Stimulated activated naive CD4-positive, alpha-beta T cell (primary cell): ENCODE measurements around the gene CEP55.

Experiments
- DNase-seq, 6 experiments: peaks; one replicate each; lab custom pipeline; 2025; lab: John Stamatoyannopoulos, UW

CEP55 gene

GRCh38 chr10:93469454-93469853 lies 27.0 kb upstream of the CEP55 start:
- no peak for DNase-seq

- DNase-seq = no peak
Observed at GRCh38 chr10:93471110-93471651, 25.2 kb upstream of the CEP55 start.

- DNase-seq = no peak
Observed at GRCh38 chr10:93473161-93473560, 23.3 kb upstream of the CEP55 start.

GRCh38 chr10:93473804-93474472 lies 22.5 kb upstream of the CEP55 start:
- no peak for DNase-seq

DNA sequence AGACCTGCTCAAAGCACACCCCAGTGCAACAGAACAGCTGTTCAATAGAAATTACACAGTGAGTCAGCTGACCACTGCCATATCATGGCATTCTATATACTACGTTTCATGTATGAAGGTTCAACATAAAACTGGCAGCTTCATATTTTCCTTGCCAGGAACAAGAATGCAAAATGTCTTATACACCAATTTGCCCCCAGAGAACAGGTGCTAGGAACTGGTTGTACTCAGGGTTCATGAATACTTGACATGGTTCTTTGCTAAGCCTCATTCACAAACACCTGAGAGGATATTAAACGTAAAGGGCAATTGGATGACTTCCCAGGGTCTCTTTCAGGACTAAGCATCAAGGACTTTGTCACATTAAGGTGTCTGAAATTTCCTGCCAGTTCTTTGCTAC lies 21.2 kb upstream of the CEP55 start:
- DNase-seq = no peak

GRCh38 chr10:93475871-93476270 lies 20.5 kb upstream of the CEP55 start:
- no peak for DNase-seq

DNA sequence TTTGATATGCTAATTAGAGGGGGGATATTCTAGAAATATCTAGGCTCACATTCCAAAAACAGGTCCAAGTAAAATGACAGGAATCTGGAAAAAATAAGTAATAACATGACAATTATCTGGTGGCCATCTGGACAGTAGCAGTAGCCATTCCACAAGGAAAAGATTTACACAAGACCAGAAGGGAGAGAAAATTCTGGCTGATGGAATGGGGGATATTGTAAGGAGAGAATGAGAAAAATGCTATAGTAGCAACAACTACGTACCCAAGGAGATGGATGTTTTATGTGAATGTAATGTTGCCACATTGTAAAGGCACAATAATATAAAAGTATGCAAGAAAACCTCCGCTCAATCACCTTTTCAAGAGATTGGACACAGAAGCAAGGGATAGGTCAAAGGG lies 19.7 kb upstream of the CEP55 start:
- DNase-seq = no peak

GRCh38 chr10:93478873-93479272 lies 17.5 kb upstream of the CEP55 start:
- no peak for DNase-seq

DNA sequence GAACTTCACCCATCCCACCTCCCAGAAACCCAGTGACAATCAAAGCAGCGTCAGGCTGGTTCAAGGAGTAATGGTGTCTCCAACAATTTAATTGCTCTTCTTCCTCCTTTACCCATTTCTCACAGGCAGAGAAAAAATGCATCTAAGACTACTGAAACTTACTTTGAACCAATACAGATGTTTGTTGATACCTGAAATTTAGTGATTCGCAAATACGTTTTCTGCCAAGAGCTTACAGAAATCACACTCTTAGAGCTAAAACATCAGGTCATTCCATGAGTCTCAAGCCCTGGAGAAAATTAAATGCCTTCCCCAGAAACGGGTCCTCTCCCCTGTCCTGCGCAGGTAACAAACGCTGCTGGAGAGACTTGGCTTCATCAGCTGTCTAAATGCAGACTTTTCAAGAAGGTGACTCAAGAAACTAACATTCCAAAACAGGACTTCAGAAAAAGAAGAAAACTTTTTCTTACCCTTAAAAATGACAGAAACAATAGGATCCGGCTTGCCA lies 14.7 kb upstream of the CEP55 start:
- DNase-seq = no peak

- DNase-seq = peak in 5 of 6 experiments; percentile 9 to 72 (median 45)
Observed at GRCh38 chr10:93482145-93482834, 14.1 kb upstream of the CEP55 start, which contains the start of gene MYOF. MYOF (minus strand) TSS chr10:93482334; CDS start chr10:93482194, 140 bp downstream.

- no peak for DNase-seq
Observed at GRCh38 chr10:93485690-93486089, 10.7 kb upstream of the CEP55 start.

DNA sequence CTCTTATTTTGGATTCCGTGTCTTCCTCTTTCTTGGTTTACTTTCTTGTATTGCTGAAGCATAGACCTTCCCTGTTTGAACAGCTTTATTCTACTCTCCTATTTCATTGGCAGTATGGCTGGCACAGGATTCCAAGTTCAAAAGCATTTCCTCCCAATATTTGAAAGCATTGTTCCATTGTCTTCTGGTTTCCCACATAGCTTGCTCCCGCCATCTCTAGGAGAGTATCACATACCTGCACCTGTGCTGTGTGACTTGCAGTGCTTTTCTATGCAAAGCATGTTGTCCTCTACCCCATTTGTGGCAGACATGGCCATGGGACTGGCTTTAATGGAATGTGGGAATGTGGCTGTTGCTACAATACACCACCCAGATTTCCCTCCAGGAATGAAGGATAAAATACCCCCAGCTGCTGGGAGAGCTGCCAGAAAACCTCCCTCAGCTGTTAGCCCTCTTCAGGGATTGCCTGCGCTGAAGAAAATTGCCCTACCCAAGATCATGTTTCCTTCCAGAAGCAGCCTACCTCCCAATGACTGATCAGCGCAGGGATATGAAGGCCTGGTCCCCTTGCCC lies 7.4 kb upstream of the CEP55 start:
- no peak for DNase-seq

- DNase-seq = no peak
Observed at GRCh38 chr10:93491602-93492121, 4.8 kb upstream of the CEP55 start.

GRCh38 chr10:93493162-93493561 lies 3.2 kb upstream of the CEP55 start:
- DNase-seq = no peak

DNA sequence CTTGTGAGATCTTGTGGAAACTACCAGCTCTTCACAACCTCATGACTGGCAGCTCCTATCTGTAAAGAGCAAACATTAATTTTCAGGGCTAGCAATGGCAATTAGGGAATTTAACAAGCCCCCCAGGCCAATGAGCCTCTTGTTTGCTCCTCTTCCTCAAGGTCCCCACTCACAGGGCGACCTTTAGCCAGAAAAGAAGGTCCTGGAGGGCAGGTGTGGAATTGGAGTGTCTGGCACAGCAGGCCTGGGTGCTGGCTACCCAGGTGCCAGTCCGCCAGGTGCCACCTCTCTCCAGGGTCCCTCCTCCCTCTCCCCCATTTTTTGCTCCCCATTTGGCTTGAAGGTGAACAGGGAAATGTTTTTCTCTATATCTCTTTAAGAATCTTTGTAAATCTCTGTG lies 1.9 kb upstream of the CEP55 start:
- DNase-seq = no peak

DNA sequence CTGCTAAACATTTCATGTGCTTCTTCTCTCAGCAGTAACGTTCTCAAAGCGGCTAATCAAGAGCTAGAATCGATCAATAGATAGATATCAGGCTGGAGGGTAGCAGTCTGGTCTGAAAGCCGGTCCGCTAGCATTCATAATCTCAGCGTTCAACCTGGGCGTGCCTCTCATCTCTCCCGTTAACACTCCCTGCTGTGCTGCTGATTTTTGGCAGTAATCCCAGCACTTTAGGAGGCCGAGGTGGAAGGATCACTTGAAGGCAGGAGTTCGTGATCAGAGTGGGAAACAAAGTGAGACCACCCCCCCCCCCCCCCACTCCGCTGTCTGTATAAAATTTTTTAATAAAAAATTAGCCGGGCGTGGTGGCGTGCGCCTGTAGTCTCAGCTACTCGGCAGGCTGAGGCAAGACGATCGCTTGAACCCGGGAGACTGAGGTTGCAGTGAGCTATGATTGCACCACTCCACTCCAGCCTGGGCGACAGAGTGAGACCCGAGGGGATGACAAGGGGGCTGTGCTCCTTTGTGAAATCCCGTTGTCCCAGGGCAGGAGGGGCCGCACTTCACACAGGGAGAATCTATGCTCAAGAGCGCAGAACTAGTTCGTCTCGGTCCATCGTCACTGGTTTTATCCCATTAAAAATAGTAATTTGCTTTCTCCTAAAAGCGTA lies 624 bp upstream of the CEP55 start:
- peak in 1 of 6 experiments; percentile 24 for DNase-seq

DNA sequence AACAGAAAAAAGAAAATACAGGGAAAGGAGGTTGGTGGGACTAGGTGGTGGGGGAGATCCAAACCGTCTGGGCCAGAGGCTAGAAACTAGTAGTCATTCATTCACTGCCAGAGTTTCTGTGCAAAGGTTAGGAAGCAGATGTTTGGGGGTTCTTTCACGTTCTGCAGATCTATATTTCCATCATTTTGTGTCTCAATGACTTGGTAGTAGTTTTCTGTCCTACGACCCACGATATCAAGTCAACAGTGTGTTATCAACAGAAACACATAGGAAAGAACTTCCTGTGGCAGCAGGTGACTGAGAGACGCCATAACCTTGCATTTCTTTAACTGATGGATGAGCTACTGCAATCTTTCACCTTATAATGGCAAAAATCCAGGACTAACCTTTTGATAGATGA lies 1.8 kb downstream of the CEP55 start:
- no peak for DNase-seq

GRCh38 chr10:93501650-93502049 lies 5.2 kb downstream of the CEP55 start:
- no peak for DNase-seq

GRCh38 chr10:93503075-93503474 lies 6.7 kb downstream of the CEP55 start:
- no peak for DNase-seq

GRCh38 chr10:93505075-93505474 lies 8.7 kb downstream of the CEP55 start:
- no peak for DNase-seq

DNA sequence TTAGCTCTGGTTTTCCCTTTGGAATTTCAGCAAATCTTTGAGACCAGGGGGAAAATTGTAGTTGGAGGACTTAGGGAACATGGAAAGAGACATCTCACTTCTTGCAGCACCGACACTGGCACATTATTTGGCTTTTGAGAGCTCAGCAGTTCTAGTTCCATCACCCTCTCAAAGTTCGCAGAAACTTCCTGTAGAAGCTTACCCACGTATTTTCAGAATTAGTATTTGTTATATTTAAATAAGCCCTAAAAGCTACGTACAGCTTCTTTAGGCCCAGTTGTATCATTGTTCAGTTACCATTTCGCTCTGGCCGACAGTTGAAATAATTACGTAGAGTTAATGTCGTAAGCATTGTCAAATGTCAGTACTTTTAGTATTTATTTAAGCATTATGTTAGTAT lies 13.4 kb downstream of the CEP55 start:
- no peak for DNase-seq

DNA sequence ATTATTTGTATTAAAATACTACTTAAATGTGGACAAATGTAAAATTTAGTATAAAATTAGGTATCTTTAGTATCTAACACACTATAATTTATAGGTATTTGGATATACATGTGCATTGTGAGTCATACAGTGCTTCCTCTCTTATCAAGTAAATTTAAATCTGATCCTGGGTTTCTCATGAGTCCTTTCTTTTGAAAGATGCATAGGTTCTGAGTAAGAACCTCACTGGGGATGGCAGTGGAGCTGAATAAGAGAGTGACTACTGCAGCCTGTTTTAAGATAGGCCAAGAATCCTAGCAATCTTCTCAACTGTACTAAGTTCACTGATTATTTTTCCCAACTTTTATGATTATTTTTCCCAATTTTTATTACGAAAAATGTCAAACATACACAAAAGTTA lies 16.2 kb downstream of the CEP55 start:
- DNase-seq = no peak
